H9 (cell line): ENCODE results near the gene OR10A7. TPM values are rescaled to one million over a fixed set of nuclear protein-coding genes. Genes with fewer than 3 reads are reported as not detected.

Source experiments
- DNase-seq: peaks from one replicate; pipeline ENCODE4 v3.0.0-alpha.2; 2017
- H2AFZ ChIP-seq: one replicate; pipeline ENCODE4 v1.6.1; 2013; ENCODE audit warnings: mild to moderate bottlenecking, low read length, control low read depth, moderate library complexity
- H2AK5ac ChIP-seq: 2 replicates; pipeline ENCODE4 v1.6.1; 2013; ENCODE audit warnings: low read length, control low read depth, mixed read lengths; ENCODE audit not compliant: insufficient read length
- H2BK120ac ChIP-seq: one replicate; pipeline ENCODE4 v1.6.1; 2013; ENCODE audit warnings: low read depth, mild to moderate bottlenecking, low read length, control low read depth, inconsistent platforms; ENCODE audit not compliant: poor library complexity, severe bottlenecking
- H2BK12ac ChIP-seq: 2 replicates; pipeline ENCODE4 v1.6.1; 2013; ENCODE audit warnings: low read length, control low read depth, mixed read lengths, low read depth; ENCODE audit not compliant: insufficient read length
- H2BK15ac ChIP-seq: 2 replicates; pipeline ENCODE4 v1.6.1; 2013; ENCODE audit warnings: low read depth, low read length, control low read depth
- H2BK20ac ChIP-seq: one replicate; pipeline ENCODE4 v1.6.1; 2013; ENCODE audit warnings: low read depth, mild to moderate bottlenecking, low read length, control low read depth, inconsistent platforms; ENCODE audit not compliant: poor library complexity, severe bottlenecking
- H2BK5ac ChIP-seq: 2 replicates; pipeline ENCODE4 v1.6.1; 2013; ENCODE audit warnings: low read length, control low read depth, mixed read lengths; ENCODE audit not compliant: insufficient read length
- H3K14ac ChIP-seq: 2 replicates; pipeline ENCODE4 v1.6.1; 2013; ENCODE audit warnings: low read length, control low read depth; ENCODE audit not compliant: insufficient read depth
- H3K18ac ChIP-seq: 2 replicates; pipeline ENCODE4 v1.6.1; 2013; ENCODE audit warnings: low read depth, mild to moderate bottlenecking, mixed read lengths, low read length, control low read depth; ENCODE audit not compliant: insufficient read length
- H3K23ac ChIP-seq: 2 replicates; pipeline ENCODE4 v1.6.1; 2013; ENCODE audit warnings: low read length, control low read depth, mixed read lengths, low read depth; ENCODE audit not compliant: insufficient read length
- H3K23me2 ChIP-seq: 2 replicates; pipeline ENCODE4 v1.6.1; 2013; ENCODE audit warnings: low read depth, mild to moderate bottlenecking, mixed read lengths, low read length, control low read depth; ENCODE audit not compliant: insufficient read length, poor library complexity, severe bottlenecking
- H3K27ac ChIP-seq: 2 replicates; pipeline ENCODE4 v1.5.1; 2013; ENCODE audit warnings: low read length, control low read depth, mixed read lengths, low read depth; ENCODE audit not compliant: insufficient read length
- H3K27me3 ChIP-seq: 2 replicates; pipeline ENCODE4 v1.6.1; 2013; ENCODE audit warnings: low read length, control low read depth, inconsistent platforms; ENCODE audit not compliant: insufficient read depth
- H3K4ac ChIP-seq: 2 replicates; pipeline ENCODE4 v1.6.1; 2013; ENCODE audit warnings: low read depth, mild to moderate bottlenecking, control low read depth, inconsistent platforms, low read length, moderate library complexity
- H3K4me1 ChIP-seq: 2 replicates; pipeline ENCODE4 v1.6.1; 2013; ENCODE audit warnings: low read length, control low read depth, inconsistent platforms; ENCODE audit not compliant: insufficient read depth
- H3K4me2 ChIP-seq: 2 replicates; pipeline ENCODE4 v1.6.1; 2013; ENCODE audit warnings: low read length, control low read depth, mixed read lengths; ENCODE audit not compliant: insufficient read length, insufficient read depth
- H3K56ac ChIP-seq: 2 replicates; pipeline ENCODE4 v1.6.1; 2013; ENCODE audit warnings: low read depth, mild to moderate bottlenecking, mixed read lengths, low read length, control low read depth; ENCODE audit not compliant: insufficient read length
- H3K79me1 ChIP-seq: 2 replicates; pipeline ENCODE4 v1.6.1; 2013; ENCODE audit warnings: low read depth, mild to moderate bottlenecking, moderate library complexity, low read length, control low read depth, inconsistent platforms; ENCODE audit not compliant: insufficient read depth, poor library complexity, severe bottlenecking
- H3K79me2 ChIP-seq: 2 replicates; pipeline ENCODE4 v1.6.1; 2013; ENCODE audit warnings: low read length, control low read depth, inconsistent platforms; ENCODE audit not compliant: insufficient read depth
- H3K9ac ChIP-seq: 2 replicates; pipeline ENCODE4 v1.6.1; 2013; ENCODE audit warnings: low read length, control low read depth, mixed read lengths; ENCODE audit not compliant: insufficient read length; ENCODE audit errors: extremely low read depth
- H3K9me3 ChIP-seq: one replicate; pipeline ENCODE4 v1.6.1; 2013; ENCODE audit warnings: low read depth, low read length, inconsistent platforms; ENCODE audit not compliant: control insufficient read depth
- H3T11ph ChIP-seq: one replicate; pipeline ENCODE4 v1.6.1; 2013; ENCODE audit warnings: mild to moderate bottlenecking, low read length, control low read depth, inconsistent platforms
- H4K20me1 ChIP-seq: one replicate; pipeline ENCODE4 v1.6.1; 2013; ENCODE audit not compliant: control insufficient read depth, insufficient read length, insufficient read depth
- H4K5ac ChIP-seq: 2 replicates; pipeline ENCODE4 v1.6.1; 2013; ENCODE audit warnings: low read depth, mild to moderate bottlenecking, mixed read lengths, low read length, control low read depth; ENCODE audit not compliant: insufficient read length
- H4K8ac ChIP-seq: replicated peaks from 2 replicates; pipeline ENCODE4 v1.6.1; 2013; ENCODE audit warnings: low read length, control low read depth, mixed read lengths, low read depth; ENCODE audit not compliant: insufficient read length
- H4K91ac ChIP-seq: 2 replicates; pipeline ENCODE4 v1.6.1; 2013; ENCODE audit warnings: low read depth, mild to moderate bottlenecking, moderate library complexity, mixed read lengths, low read length, control low read depth; ENCODE audit not compliant: insufficient read length
- H3K27ac Mint-ChIP-seq, 3 experiments: 2 replicates in 2 of 3; 3 replicates in 1 of 3; pipeline ENCODE4 v1.8.0; 2020 to 2021; ENCODE audit warnings: mixed read lengths in 3 of 3, mild to moderate bottlenecking in 1 of 3, moderate library complexity in 1 of 3
- H3K27me3 Mint-ChIP-seq: 2 replicates; pipeline ENCODE4 v1.8.0; 2021; ENCODE audit warnings: low read depth, mild to moderate bottlenecking, moderate library complexity, mixed read lengths
- H3K36me3 Mint-ChIP-seq, 3 experiments: 2 replicates in 2 of 3; 3 replicates in 1 of 3; pipeline ENCODE4 v1.8.0; 2020 to 2021; ENCODE audit warnings: low read depth in 3 of 3, mixed read lengths in 3 of 3; ENCODE audit not compliant: insufficient read depth in 1 of 3
- H3K4me1 Mint-ChIP-seq, 2 experiments: 2 replicates each; pipeline ENCODE4 v1.8.0; 2020; ENCODE audit warnings: mixed read lengths in 2 of 2
- H3K4me3 Mint-ChIP-seq, 2 experiments: 2 replicates in 1 of 2; 3 replicates in 1 of 2; pipeline ENCODE4 v1.8.0; 2020 to 2021; ENCODE audit warnings: mild to moderate bottlenecking in 2 of 2, mixed read lengths in 2 of 2, moderate library complexity in 1 of 2
- H3K9me3 Mint-ChIP-seq, 2 experiments: 2 replicates in 1 of 2; 3 replicates in 1 of 2; pipeline ENCODE4 v1.8.0; 2020; ENCODE audit warnings: mild to moderate bottlenecking in 2 of 2, mixed read lengths in 2 of 2, moderate library complexity in 1 of 2
- CTCF ChIP-seq: fragments of 200-600 bp; sonication (generic); conservative IDR thresholded peaks from 3 replicates; pipeline ENCODE4 v1.8.0; 2021; ENCODE audit warnings: antibody characterized with exemption, mild to moderate bottlenecking
- WGBS: extraction: QIAGEN DNeasy Blood & Tissue Kit; methylation state at CpG from one replicate; pipeline ENCODE4 v1.1.7; 2013; ENCODE audit warnings: missing lambda C conversion rate, low lambda C conversion rate, mixed read lengths; ENCODE audit not compliant: insufficient read length; ENCODE audit errors: extremely low coverage; 5-methylcytosine and 5-hydroxymethylcytosine counted together
- total RNA-seq: library from RNA; stranded (reverse); gene quantifications from 2 replicates; pipeline ENCODE4 v1.2.1, GENCODE V29; 2021

The OR10A7 gene
- total RNA-seq, 1 experiment from 2014 or later = not detected

- no peaks in the 10 kb centered on the region for H3K9me3 ChIP-seq
- H3K79me1 ChIP-seq = no peaks in the 10 kb centered on the region
Measured at GRCh38 chr12:55226523-55226922, 5.7 kb downstream of the OR10A7 start.

More at GRCh38 chr12:55226523-55226922, 5.7 kb downstream of the OR10A7 start:
- no peak for DNase-seq
- no peak overlapping the region for H3K56ac ChIP-seq
- no peaks in the 10 kb centered on the region for H3K36me3 Mint-ChIP-seq
- H3T11ph ChIP-seq = no peak overlapping the region
- H3K23ac ChIP-seq = no peak overlapping the region
- H3K27me3 Mint-ChIP-seq = no peaks in the 10 kb centered on the region; the same call in 1 of the 2 replicates
- H3K23me2 ChIP-seq = no peaks in the 10 kb centered on the region
- TF ChIP-seq CTCF = no peak
- H2BK15ac ChIP-seq = no peak overlapping the region
- no peaks in the 10 kb centered on the region for H3K4me1 ChIP-seq
- H4K20me1 ChIP-seq = no peaks in the 10 kb centered on the region
- H4K5ac ChIP-seq = no peak overlapping the region
- H3K9ac ChIP-seq = no peak overlapping the region
- H2BK20ac ChIP-seq = no peak overlapping the region
- H3K9me3 Mint-ChIP-seq = no peaks in the 10 kb centered on the region
- H3K4me2 ChIP-seq = no peak overlapping the region
- no peak overlapping the region for H3K4me3 Mint-ChIP-seq
- H3K79me2 ChIP-seq = no peaks in the 10 kb centered on the region
- no peak overlapping the region for H4K91ac ChIP-seq
- no peaks in the 10 kb centered on the region for H3K4me1 Mint-ChIP-seq
- no peak overlapping the region for H4K8ac ChIP-seq
- H2AFZ ChIP-seq = no peak overlapping the region
- no peak overlapping the region for H3K27ac ChIP-seq
- no peak overlapping the region for H3K14ac ChIP-seq
- H2BK5ac ChIP-seq = no peak overlapping the region
- H3K18ac ChIP-seq = no peak overlapping the region
- H3K27ac Mint-ChIP-seq = no peak overlapping the region
- no peak overlapping the region for H2BK120ac ChIP-seq
- H2AK5ac ChIP-seq = no peak overlapping the region
- no peak overlapping the region for H2BK12ac ChIP-seq
- H3K27me3 ChIP-seq = no peaks in the 10 kb centered on the region
- no CpG with 5 or more reads among the region's 1 CpG for WGBS
- H3K4ac ChIP-seq = no peak overlapping the region
